ENCODE measurements around the gene MFAP2.
A peak's percentile ranks its signal among the peaks of the same experiment; 100 is the strongest.

MFAP2 gene, protein sequence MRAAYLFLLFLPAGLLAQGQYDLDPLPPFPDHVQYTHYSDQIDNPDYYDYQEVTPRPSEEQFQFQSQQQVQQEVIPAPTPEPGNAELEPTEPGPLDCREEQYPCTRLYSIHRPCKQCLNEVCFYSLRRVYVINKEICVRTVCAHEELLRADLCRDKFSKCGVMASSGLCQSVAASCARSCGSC
- total RNA-seq, result 0 to 0.27 reads per million in 2 donors

DNA sequence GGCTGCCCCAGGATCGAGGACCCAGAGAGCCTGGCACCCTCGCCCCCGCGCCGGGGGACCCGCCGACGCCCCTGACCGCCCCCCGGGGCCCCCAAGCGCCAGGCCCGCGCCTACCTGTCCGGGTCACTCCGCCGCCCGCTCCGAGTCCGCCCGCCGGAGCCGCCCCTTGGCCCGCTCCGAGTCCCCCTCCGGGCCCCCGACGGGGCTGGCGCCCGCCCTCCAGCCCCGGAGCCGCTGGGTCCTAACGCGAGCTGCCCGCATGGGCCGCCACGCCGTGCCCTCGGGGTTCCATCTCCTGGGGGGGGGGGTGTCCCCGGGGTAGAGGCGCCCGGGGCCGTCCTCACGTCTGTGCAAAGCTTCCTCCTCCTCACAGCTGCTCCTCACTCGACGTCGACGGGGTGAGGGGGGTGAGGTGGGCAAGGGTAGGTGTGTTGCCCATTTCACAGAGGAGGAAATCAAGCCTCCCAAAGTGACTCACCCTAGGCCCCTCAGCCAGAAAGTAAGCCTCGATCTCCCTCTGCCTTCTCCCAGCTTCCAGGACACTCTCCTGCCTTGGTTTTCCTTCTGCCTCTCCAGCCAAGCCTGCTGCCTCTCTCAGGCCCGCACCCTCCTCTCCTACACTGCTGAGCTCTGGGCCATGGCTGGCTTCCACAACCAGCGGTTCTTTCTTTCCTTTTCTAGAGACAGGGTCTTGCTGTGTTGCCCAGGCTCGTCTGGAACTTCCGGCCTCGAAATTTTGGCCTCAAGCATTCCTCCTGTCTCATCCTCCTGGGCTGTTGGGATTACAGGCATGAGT is at the start of gene MFAP2:
Gene MFAP2, minus strand, starts transcription at position 148 of the 796 bp plus-strand sequence. CDS start 2,347 bp downstream, outside the sequence.
- DNase-seq, result no peak

DNA sequence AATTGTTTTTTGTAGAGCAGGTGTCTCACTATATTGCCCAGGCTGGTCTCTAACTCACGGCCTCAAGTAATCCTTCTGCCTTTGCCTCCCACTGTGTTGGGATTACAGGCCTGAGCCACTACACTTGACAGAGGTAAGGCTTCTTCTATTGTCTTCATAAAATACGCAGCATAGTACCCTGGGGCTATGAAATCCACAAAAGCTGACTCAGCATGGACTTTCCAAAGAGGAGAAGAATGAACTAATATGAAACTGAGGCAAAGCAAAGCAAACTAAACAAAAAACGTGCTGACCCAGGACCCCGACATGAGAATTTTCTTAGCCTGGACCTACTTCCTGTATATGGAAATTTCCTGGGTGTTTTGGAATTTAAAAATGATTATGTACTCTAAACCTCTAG is 49.8 kb upstream of the MFAP2 start:
- DNase-seq, result no peak

DNA sequence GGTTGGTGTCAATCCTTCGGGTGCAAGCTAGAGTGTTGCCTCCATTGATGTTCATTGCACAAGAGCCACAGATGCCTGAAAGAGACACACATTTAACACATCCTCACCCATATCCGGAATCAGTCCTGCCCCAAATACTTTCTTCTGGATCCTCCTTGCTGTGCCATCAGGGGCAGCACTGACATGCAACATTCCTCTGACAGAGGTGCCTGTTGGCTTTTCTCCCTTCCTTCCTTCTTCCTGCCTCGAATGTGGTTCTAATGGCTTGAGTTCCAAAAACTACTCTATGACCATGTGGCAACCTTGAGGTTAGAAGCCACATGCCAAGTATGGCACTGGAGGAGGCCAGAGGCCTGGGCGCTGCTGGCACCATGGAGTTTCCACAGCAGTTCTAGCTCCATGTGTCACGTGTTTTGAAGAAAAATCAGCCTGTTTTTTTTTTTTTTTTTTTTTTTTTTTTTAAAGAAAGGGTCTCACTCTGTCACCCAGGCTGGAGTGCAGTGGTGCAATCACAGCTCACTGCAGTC is 48.3 kb upstream of the MFAP2 start:
- DNase-seq, result no peak

DNA sequence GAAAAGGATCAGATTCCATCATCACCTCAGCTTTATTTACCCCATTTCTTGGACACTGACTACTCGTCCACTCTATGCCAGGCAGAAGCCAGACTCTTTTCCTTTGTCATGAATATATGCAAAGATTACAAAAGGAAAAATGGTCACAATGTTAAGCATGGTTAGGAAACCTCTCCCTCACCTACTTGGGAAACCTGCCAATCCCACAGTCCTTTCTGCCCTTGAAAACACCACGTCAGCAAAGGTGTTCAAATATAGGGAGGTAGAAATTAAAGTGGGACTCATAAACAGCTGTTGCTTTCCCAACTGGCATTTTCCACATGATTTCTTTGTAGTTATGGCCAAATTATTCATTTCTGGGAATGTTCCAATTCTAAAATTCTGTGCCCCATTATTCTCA is 47.5 kb upstream of the MFAP2 start:
- DNase-seq, result no peak

DNA sequence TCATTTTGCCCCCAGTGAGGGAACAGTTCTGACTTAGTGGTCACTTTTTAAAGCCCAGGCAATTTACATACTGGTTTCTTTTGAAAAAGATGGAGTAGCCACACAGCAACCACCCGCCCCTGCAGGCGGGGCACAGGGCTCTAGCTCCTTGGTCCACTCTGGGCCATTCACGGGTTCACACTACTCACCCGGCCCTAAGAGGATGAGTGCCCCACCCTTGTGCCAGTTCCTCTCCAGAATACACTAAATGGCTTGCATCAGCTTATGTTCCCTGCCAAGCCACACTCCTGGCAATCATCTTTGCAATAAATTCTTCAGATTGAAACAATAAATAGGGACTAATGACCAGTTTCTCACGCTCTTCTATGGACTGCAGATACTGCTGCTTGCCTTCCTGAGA is 47.0 kb upstream of the MFAP2 start:
- DNase-seq, result no peak

DNA sequence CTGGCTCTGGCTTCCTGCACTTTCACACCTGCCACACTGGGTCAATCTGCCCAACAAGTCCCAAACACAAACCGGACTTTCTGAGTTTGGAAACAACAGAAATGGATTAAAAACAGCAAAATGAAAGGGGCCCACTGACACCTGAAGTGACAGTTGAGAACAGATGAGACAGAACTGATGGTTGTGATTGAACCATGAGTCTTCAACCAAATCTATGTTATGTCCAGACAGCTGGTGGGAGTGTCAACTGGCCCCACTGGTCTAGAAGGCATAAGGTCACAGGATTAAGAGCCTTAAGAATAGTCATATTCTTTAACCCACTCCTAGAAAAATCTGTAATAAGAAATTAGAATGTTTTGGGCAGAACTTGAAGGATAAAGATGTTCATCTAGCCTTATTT is 44.3 kb upstream of the MFAP2 start:
- no peak for DNase-seq

DNA sequence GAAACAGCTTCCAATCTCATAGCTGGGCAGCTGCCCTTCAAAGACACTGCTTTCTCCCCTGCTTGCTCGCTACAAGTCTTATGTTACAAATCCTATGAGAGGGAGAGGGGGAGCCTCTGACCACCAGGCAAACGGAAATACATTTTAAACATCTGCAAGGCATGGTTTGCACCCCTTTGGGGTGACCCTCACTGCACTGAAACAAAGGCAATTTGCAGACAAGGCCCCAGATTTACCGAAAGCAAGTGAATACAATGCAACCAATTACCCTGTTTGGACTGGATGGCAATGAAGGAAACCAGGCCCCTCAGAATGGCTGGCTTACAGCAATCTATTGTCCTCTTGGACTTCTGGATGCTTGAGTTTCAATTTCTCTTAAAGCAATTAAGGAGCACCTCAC is 43.2 kb upstream of the MFAP2 start:
- no peak for DNase-seq

DNA sequence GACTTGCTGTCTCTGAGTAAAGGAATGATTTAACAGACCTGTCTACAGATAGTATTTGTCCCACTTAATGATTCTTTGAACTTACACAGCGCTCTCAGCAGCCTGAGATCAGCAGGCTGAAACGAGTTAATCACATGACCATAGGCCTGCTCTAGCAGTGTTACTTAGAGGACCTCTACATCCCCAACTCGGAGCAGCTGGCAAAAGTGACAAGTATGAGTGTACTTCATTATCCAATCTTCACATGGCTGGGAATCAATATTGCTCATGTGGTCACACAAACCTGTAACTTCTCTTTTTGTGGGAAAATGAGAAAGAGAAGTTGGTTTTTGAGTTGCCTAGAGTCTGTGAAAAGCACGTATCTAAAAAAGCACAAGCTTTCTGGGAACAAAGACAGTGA is 42.7 kb upstream of the MFAP2 start:
- no peak for DNase-seq

DNA sequence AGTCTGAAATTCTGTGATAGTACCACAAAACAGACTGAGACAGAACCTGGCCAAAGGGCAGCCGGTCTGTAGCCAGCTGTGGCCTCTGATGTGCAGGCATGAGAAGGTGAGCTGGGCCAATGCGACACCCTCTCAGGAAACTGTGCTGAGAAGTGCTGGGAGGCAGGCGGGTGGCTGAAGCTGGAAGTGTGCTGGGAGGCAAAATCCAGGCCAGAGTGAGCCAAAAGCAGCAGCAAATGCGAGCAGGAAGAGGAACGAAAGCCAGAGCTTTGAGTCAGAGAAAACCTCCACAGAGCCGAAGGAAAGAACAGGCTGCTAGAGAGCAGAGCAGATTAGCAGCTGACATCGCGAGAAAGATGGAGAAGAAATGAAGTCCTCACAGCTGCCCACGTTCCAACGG is 41.5 kb upstream of the MFAP2 start:
- no peak for DNase-seq

DNA sequence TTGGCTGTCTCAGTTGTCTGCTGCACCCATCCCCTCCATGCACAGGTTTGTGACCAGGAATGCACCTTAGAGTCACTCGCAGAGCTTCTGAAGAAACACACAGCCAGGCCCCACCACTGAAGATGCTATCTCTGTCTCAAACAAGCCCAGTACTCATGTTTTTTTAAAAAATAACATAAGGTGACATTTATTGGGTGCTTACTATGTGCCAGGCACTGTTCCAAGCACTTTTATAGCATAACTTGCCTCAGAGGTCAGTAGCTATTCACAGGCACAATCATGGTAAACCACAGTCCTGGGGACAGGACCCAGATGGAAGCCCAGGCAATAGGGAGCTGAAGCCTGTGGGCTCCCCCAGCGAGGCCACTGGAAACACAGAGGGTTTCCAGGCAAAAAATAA is 40.1 kb upstream of the MFAP2 start:
- no peak for DNase-seq

DNA sequence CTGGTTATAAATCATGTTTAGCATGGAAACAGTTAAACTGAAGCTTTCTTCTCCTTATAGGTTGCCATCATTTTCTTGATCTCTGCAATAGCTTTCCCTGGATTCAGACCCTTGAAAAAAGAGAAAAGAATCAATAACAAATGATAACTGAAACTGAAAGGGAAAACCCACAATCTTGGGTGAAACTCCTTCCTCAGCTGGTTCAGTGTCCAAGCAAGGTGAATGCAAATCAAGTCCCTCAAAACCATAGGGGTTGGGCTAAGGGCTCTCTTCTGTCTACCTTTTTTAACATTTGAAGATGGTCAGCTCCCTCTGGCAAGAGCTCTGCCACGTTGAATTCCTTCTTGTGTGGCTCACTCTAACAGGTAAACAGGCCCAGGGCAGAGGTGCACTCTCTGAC is 38.4 kb upstream of the MFAP2 start:
- DNase-seq, result no peak

DNA sequence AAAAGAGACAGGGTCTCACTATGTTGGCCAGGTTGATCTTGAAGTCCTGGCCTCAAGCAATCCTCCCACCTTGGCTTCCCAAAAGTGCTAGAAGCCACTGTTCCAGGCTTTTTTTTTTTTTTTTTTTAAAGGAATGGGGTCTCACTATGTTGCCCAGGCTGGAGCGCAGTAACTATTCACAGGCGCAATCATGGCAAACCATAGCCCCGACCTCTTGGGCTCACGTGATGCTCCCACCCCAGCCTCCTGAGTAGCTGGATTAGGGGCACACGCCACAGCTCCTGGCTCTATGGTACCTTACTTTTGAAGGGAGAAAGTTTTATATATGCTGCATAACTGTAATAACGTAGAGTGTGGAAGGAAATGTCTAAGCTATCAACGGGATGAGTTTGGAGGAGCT is 37.0 kb upstream of the MFAP2 start:
- DNase-seq, result no peak

DNA sequence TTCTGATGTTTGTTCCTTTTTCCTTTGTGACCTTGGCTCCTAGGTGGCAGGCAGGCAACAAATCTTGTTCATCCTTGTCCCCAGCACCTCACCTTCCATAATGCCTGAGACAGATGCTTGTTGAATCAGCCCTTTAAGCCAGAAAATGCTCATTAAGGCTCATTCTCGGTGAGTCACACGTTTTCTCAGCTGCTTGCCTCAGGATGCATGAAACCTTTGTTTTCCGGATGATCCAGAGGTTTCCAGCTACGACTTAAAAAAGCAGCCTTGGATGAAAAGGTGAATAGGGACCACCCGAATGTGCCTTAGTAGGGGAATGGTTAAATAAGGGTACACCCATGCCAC is 35.9 kb upstream of the MFAP2 start:
- DNase-seq, result no peak

DNA sequence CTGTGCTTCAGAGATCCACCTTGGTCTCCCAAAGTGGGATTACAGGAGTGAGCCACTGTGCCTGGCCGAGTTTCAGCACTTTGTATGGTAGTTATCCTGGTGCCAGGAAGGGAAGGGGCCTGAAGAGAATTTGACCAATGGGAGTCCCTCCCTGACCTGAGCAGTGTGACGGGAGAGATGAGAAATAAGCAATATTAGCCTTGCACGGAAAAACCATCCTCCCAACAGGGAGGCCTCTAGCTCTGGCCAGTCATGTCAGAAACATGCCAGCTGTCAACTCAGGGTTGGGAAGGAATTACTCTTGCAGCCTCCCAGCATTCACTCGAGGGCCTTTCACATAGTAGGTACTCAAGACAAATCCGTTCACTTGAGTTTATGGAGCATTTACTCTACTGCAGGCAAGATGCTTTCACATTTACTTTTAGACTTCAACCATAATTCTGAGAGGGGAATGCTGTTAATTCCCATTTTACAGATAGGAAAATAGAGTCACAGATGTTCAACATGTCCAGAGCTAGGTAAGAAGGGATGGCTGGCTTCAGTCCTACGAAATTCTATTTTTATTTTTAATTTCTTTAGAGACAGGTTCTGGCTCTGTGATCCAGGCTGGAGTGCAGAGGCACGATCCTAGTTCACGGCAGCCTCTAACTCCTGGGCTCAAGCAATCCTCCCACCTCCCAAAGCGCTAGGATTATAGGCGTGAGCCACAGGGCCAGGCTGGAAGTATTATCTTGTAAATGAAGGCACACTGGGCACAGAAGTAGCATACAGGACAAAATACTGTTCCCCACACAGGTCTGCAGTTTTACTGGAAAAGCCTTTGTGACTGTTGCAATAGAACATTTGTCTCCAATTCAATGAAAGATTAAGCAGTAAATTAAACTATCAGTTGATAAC is 34.5 kb upstream of the MFAP2 start:
- no peak for DNase-seq

DNA sequence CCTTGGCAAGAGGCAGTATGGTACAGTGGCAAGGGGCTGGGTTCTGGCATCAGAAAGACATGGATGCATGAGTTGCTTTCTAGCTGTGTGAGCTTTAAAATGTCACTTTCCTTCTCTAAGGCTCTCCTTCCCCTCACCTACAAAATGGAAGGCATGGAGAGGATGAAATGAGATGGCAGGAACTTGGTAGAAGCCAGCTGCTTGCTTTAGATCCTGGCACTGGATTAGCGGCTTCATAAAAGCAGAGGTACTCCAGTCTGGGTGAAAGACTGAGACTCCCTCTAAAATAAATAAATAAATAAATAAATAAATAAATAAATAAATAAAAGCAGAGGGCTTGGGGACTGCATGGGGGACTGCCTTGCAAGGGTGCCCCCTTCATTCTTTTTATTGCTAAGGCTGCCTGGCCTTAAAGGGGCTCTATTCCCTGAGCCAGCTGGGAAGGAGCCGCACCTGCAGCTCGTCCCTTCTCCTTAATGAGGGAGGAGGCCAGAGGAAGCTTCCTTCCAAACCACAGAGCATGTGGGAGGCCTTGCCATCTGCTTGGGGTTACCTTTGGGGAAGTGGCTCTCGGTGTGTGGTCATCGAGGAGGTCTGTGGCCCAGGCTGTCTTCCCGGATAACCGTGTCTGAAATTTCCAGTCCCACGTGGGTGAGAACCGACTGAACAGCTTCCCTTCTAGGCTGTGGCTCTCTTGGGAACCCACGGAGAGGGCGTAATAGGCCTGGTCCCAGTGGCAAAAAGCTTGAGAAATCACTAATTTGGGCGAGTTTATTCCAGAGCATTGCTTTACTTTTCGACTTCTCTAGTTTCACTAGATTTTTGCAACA is 33.3 kb upstream of the MFAP2 start:
- DNase-seq, result no peak

DNA sequence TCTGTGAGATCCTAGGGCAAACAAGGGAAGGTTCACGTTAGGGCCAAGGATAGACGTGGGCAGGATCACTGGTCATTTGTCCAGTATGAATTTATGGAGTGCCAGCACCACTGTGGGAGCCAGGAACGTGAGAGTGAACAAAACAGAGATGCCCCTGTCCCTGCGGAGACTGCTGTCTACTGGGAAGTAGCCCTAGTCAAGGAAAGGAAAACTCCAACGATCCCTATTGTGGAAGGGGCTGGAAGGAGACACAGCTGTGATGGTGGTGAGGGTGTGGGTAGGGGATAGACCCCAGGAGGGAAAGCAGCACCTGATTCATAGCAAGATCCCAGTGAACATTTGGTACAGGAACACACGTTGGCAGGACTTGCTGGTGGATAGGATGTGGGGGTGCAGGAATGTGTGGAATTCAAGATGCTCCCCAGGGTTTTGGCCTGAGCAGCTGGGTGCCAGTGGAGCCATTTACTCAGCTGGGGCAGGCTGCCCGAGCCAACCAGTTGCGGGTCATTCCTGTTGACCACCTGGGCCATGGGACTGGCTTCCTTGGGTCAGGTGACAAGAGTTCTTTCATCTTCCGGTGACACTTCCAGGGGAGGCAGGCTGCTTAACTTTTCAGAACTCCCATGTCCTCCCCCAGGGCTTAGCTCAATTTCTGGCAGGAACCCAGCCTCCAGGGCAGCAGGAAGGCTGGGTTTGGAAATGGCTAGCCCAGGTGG is 32.5 kb upstream of the MFAP2 start:
- no peak for DNase-seq

DNA sequence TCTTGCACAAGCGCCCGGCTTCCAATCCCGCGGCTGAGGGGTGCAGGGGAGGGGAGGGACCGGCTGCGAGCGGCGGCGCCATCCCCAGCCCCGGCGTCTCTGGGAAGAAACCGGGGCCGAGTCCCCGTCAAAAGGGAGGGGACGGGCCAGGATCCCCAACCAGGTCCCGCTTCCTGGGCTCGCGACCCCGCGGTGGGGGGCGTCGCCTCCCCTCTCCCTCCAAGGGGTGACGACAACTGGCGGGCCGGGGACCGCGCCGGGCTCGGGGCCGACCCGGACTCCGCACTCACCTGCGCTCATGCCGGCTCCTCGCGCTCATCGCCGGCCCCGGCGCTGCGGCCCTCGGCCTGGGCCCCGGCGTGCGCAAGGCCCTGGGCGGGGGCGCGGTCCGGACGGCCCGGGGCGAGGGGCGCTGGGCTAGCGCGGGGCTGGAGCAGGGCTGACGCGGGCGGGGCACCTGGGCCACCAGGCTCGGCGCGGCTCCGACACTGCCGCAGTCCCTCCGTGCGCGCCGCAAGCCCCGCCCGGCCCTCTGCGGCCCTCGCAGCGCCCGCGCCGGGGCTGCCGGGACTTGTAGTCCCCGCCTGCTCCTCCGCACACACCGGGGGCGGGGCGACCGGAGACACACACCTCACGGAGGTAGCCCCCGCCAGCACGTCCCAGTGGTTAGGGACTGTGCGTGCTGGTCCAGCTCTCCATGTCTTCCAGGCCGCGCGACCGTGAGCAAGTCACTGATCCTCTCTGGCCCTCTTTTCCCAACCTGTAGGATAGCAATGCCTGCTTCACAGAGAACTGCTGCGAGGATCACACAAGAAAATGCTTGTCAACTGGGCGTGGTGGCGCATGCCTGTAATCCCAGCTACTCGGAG is 31.3 kb upstream of the MFAP2 start, which contains the start of gene ATP13A2:
Gene ATP13A2, minus strand, starts transcription at position 490 of the 869 bp plus-strand sequence. Its CDS starts 190 bp downstream, at position 300.
- peak; percentile 74 to 90 (median 76) for DNase-seq

DNA sequence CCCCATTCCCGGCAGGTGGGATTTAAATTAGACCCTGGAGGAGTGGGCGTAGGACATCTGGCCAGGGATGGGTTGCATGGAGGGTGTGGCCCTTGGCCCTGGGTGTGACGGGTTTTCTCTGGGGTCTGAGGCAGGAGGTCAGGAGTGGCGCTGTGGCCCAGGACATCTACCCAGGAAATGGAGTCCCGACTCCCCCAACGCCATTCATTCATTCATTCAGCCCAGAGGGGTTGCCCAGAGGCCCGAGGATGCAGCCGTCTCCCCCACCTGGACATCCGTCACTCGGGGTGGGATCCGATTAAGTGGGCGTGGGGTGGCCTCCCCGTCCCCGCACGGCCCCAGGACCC is 30.6 kb upstream of the MFAP2 start:
- no peak for DNase-seq

DNA sequence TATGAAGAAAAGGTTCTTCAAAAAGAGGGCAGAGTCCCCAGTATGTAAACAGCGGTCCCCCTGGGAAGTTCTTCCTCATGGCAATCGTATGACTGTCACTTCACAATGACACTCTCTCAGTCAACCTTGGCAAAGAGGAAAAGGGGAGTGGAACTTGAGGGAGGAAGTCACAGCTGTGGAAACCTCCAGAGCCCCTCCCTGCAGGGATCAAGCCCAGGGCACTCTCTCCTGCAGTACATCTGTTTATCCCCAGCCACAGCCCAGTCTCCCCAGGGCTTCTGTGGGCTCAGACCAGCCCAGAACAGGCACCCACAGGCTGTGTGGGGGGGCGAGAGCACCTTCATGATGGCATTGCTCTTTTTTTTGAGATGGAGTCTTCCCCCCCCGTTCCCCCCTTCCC is 29.3 kb upstream of the MFAP2 start:
- DNase-seq, result no peak

DNA sequence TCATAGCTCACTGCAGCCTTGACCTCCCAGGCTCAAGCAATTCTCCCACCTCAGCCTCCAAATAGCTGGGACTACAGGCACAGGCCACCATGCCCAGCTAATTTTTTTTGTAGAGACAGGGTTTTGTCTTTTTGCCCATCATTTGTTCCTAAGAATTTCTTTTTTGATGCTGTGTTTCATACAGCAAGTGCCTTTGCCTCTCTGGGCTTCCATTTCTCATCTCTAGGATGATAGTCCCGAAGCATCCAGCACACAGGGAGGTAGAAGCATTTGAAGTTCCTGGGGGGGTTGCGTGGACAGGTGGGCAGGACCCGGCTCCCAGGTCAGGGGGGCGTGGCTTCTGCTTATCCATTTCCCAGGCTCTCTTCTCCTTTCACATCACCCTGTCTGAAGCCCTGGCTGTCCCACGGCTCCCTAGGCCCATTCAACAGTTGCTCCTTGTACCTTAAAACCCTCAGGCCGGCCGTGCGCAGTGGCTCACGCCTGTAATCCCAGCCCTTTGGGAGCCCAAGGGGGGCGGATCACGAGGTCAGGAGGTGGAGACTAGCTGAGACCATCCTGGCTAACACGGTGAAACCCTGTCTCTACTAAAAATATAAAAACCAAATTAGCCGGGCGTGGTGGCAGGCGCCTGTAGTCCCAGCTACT is 27.9 kb upstream of the MFAP2 start:
- no peak for DNase-seq
